GM23338 (cell line): ENCODE results near the gene C6orf120. TPM values are rescaled to one million over a fixed set of nuclear protein-coding genes. Genes with fewer than 3 reads are reported as not detected.

ENCODE experiments used
- ATAC-seq: fragments of 200-7000 bp; cut with Tn5 transposase; 3 replicates; pipeline ENCODE4 v1.9.1; 2020
- DNase-seq: peaks from one replicate; pipeline ENCODE4 v3.0.0-alpha.2; 2015; ENCODE audit warnings: low spot score
- H2AFZ ChIP-seq: fragments of 200-600 bp; sonication (generic); 2 replicates; pipeline ENCODE4 v1.8.0; 2016; ENCODE audit warnings: antibody characterized with exemption, mild to moderate bottlenecking, moderate library complexity
- H3F3A ChIP-seq: fragments of 200-600 bp; sonication (generic); replicated peaks from 2 replicates; pipeline ENCODE4 v1.8.0; 2017; ENCODE audit warnings: antibody characterized with exemption, mixed run types, low read depth
- H3K27ac ChIP-seq: fragments of 200-600 bp; sonication (generic); 2 replicates; pipeline ENCODE4 v1.6.1; 2016; ENCODE audit warnings: low read depth
- H3K27me3 ChIP-seq: fragments of 200-600 bp; sonication (generic); 2 replicates; pipeline ENCODE4 v1.8.0; 2016; ENCODE audit warnings: mild to moderate bottlenecking, mixed run types, moderate library complexity; ENCODE audit not compliant: insufficient read depth
- H3K36me3 ChIP-seq: fragments of 200-600 bp; sonication (generic); 2 replicates; pipeline ENCODE4 v1.8.0; 2016; ENCODE audit warnings: mild to moderate bottlenecking; ENCODE audit not compliant: insufficient read depth
- H3K4me1 ChIP-seq: fragments of 200-600 bp; sonication (generic); 2 replicates; pipeline ENCODE4 v1.8.0; 2016; ENCODE audit warnings: mild to moderate bottlenecking, moderate library complexity; ENCODE audit not compliant: insufficient read depth
- H3K4me2 ChIP-seq: fragments of 200-600 bp; sonication (generic); 2 replicates; pipeline ENCODE4 v1.7.1; 2017; ENCODE audit warnings: mixed run types
- H3K4me3 ChIP-seq: fragments of 200-600 bp; sonication (generic); 2 replicates; pipeline ENCODE4 v1.6.1; 2016; ENCODE audit warnings: mixed run types
- H3K79me2 ChIP-seq: fragments of 200-600 bp; sonication (generic); replicated peaks from 2 replicates; pipeline ENCODE4 v1.8.0; 2017; ENCODE audit warnings: mild to moderate bottlenecking; ENCODE audit not compliant: insufficient read depth
- H3K9me2 ChIP-seq: fragments of 200-600 bp; sonication (generic); 2 replicates; pipeline ENCODE4 v1.8.0; 2017; ENCODE audit not compliant: insufficient read depth
- H4K20me1 ChIP-seq: fragments of 200-600 bp; sonication (generic); replicated peaks from 2 replicates; pipeline ENCODE4 v1.8.0; 2017; ENCODE audit warnings: mild to moderate bottlenecking; ENCODE audit not compliant: insufficient read depth
- H3K27ac Mint-ChIP-seq: 2 replicates; pipeline ENCODE4 v1.8.0; 2020; ENCODE audit warnings: inconsistent platforms, mild to moderate bottlenecking, moderate library complexity, mixed read lengths
- H3K27me3 Mint-ChIP-seq: 3 replicates; pipeline ENCODE4 v1.8.0; 2022; ENCODE audit warnings: low read depth, mild to moderate bottlenecking, moderate library complexity, mixed read lengths, inconsistent platforms; ENCODE audit not compliant: insufficient read depth, poor library complexity
- H3K36me3 Mint-ChIP-seq: 3 replicates; pipeline ENCODE4 v1.8.0; 2021; ENCODE audit warnings: low read depth, mild to moderate bottlenecking, inconsistent platforms, moderate library complexity, mixed read lengths
- H3K4me1 Mint-ChIP-seq: 3 replicates; pipeline ENCODE4 v1.8.0; 2020; ENCODE audit warnings: mild to moderate bottlenecking, inconsistent platforms, mixed read lengths
- H3K4me3 Mint-ChIP-seq: 3 replicates; pipeline ENCODE4 v1.8.0; 2021; ENCODE audit warnings: moderate library complexity, mild to moderate bottlenecking, inconsistent platforms, mixed read lengths
- H3K9me3 Mint-ChIP-seq: 3 replicates; pipeline ENCODE4 v1.8.0; 2020; ENCODE audit warnings: moderate library complexity, mild to moderate bottlenecking, inconsistent platforms, mixed read lengths
- CREB1 ChIP-seq: fragments of 250-450 bp; sonication (Bioruptor Pico); IDR thresholded peaks from 2 replicates; pipeline ENCODE4 v1.5.0; 2020; ENCODE audit warnings: low read depth, mild to moderate bottlenecking, moderate library complexity
- EZH2 ChIP-seq: fragments of 200-600 bp; sonication (generic); IDR thresholded peaks from one replicate; pipeline ENCODE4 v1.8.0; 2017; ENCODE audit warnings: antibody characterized with exemption, mild to moderate bottlenecking, low read depth; ENCODE audit not compliant: unreplicated experiment
- EZH2phosphoT487 ChIP-seq: fragments of 200-600 bp; sonication (generic); IDR thresholded peaks from one replicate; pipeline ENCODE4 v1.8.1; 2018; ENCODE audit warnings: antibody characterized with exemption; ENCODE audit not compliant: unreplicated experiment
- JUNB ChIP-seq: IDR thresholded peaks from one replicate; pipeline ENCODE4 v1.6.1; 2016; ENCODE audit warnings: antibody characterized with exemption; ENCODE audit not compliant: unreplicated experiment
- NANOG ChIP-seq: IDR thresholded peaks from 2 replicates; pipeline ENCODE4 v1.6.1; 2016; ENCODE audit warnings: antibody characterized with exemption, borderline replicate concordance
- POLR2AphosphoS5 ChIP-seq: IDR thresholded peaks from 2 replicates; pipeline ENCODE4 v1.6.1; 2016; ENCODE audit warnings: antibody characterized with exemption, low read depth
- STAT1 ChIP-seq: IDR thresholded peaks from one replicate; pipeline ENCODE4 v1.6.1; 2016; ENCODE audit warnings: antibody characterized with exemption; ENCODE audit not compliant: unreplicated experiment
- ZNF114 ChIP-seq: fragments of 250-450 bp; sonication (Bioruptor Pico); IDR thresholded peaks from 2 replicates; pipeline ENCODE4 v1.5.0; 2020; ENCODE audit warnings: mild to moderate bottlenecking, moderate library complexity
- ZNF331 ChIP-seq: fragments of 250-450 bp; sonication (Bioruptor Pico); IDR thresholded peaks from 2 replicates; pipeline ENCODE4 v1.5.0; 2020; ENCODE audit warnings: low read depth, mild to moderate bottlenecking, moderate library complexity
- polyA plus RNA-seq: library from polyadenylated mRNA; unstranded; fragments of >200 nt; fragmentation: Nextera tagmentation; extraction: Ambion mirVana; gene quantifications from 2 replicates; pipeline ENCODE4 v1.2.1, GENCODE V29; 2016
- total RNA-seq: library from RNA; depleted of rRNA; stranded (reverse); fragments of >200 nt; shearing (Covaris generic); gene quantifications from 2 replicates; pipeline ENCODE4 v1.2.3, GENCODE V29; 2014
- TF ChIP-seq, protein P1 (sequence below): IDR thresholded peaks from one replicate; pipeline ENCODE4 v1.6.1; 2018; ENCODE audit warnings: antibody characterized with exemption; ENCODE audit not compliant: unreplicated experiment
- TF ChIP-seq, protein P2 (sequence below): IDR thresholded peaks from 2 replicates; pipeline ENCODE4 v1.6.1; 2016; ENCODE audit warnings: antibody characterized with exemption
- TF ChIP-seq, protein P3 (sequence below), 2 experiments: fragments of 200-600 bp in 1 of 2; sonication (generic) in 1 of 2; conservative IDR thresholded peaks; 2 replicates each; pipeline versions ENCODE4 v1.5.1 to v1.6.1; 2016 to 2017; ENCODE audit warnings: antibody characterized with exemption in 2 of 2, low read depth in 2 of 2, mild to moderate bottlenecking in 2 of 2, moderate library complexity in 1 of 2
- TF ChIP-seq, protein P4 (sequence below): fragments of 250-450 bp; sonication (Bioruptor Pico); IDR thresholded peaks from 2 replicates; pipeline ENCODE4 v1.5.0; 2020; ENCODE audit warnings: mild to moderate bottlenecking, moderate library complexity

Gene C6orf120
- total and polyA plus RNA-seq, 2 experiments from 2014 or later = 18.8 to 57.3 TPM

DNA sequence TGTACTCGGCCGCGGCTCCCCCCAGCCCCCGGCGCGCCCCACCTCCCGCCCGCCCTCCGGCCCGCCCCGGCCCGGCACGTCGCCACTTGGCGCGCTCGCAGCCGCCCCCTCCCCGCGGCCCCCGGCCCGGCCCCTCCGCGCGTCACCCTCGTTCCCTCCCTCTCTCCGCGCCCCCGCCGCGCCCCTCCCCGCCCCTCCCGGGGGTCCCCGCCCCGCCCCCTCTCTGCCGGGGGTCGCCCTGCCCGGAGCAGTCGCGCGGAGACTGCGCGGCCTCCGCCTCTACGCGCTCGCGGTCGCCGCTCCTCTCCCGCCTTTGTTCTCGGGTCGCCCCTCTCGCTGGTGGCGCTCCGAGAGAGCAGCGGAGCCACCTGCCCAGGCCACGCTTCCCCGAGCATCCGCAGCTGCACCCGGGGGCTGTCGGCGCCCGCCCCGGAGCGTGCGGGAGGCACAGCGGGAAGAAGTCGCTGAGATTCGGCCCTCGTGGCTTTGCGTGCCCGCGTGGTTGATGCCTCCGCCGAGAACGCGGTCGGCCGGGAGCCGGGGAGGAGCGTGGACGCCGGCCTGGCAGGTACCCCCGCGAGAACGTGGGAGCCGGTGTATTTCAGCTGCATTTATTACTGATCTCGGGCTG is 22.7 kb downstream of the C6orf120 start, which contains the start of gene PHF10:
Gene PHF10, minus strand, starts transcription at position 7 of the 631 bp plus-strand sequence. CDS start 569 bp downstream, outside the sequence.
- DNase-seq = peak; percentile 72
- Histone ChIP-seq H3K79me2 (peaks cover 38% of the 10 kb centered on the region), H4K20me1 (peaks cover 29% of the 10 kb centered on the region), H3K4me3 (peak within 1 kb of the TSS; percentile 89), H2AFZ (peak within 1 kb of the TSS; percentile 87), H3F3A (no peaks in the 10 kb centered on the region; the same call in 1 of the 2 replicates), H3K27me3 (peaks cover 11% of the 10 kb centered on the region), H3K4me2 (peak within 1 kb of the TSS; percentile 94), H3K4me1 (peaks cover 26% of the 10 kb centered on the region), H3K36me3 (no peaks in the 10 kb centered on the region), H3K9me2 (no peaks in the 10 kb centered on the region), H3K27ac (peak within 1 kb of the TSS; percentile 78; the same call in 1 of the 2 replicates)
- no peaks in the 10 kb centered on the region for H3K9me3 Mint-ChIP-seq
- H3K4me1 Mint-ChIP-seq = peaks cover 46% of the 10 kb centered on the region
- H3K27me3 Mint-ChIP-seq = peaks cover 14% of the 10 kb centered on the region
- H3K27ac Mint-ChIP-seq = peak within 1 kb of the TSS; percentile 96
- no peak for TF ChIP-seq EZH2
- peak; percentile 88 for TF ChIP-seq POLR2AphosphoS5
- no peak for TF ChIP-seq STAT1
- TF ChIP-seq, protein P1, sequence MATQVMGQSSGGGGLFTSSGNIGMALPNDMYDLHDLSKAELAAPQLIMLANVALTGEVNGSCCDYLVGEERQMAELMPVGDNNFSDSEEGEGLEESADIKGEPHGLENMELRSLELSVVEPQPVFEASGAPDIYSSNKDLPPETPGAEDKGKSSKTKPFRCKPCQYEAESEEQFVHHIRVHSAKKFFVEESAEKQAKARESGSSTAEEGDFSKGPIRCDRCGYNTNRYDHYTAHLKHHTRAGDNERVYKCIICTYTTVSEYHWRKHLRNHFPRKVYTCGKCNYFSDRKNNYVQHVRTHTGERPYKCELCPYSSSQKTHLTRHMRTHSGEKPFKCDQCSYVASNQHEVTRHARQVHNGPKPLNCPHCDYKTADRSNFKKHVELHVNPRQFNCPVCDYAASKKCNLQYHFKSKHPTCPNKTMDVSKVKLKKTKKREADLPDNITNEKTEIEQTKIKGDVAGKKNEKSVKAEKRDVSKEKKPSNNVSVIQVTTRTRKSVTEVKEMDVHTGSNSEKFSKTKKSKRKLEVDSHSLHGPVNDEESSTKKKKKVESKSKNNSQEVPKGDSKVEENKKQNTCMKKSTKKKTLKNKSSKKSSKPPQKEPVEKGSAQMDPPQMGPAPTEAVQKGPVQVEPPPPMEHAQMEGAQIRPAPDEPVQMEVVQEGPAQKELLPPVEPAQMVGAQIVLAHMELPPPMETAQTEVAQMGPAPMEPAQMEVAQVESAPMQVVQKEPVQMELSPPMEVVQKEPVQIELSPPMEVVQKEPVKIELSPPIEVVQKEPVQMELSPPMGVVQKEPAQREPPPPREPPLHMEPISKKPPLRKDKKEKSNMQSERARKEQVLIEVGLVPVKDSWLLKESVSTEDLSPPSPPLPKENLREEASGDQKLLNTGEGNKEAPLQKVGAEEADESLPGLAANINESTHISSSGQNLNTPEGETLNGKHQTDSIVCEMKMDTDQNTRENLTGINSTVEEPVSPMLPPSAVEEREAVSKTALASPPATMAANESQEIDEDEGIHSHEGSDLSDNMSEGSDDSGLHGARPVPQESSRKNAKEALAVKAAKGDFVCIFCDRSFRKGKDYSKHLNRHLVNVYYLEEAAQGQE = no peak
- 0 out of 2 replicates have a peak, but pooled peaks have one; percentile 33 for TF ChIP-seq CREB1 (CRISPR knock-in tag)
- TF ChIP-seq, protein P2, sequence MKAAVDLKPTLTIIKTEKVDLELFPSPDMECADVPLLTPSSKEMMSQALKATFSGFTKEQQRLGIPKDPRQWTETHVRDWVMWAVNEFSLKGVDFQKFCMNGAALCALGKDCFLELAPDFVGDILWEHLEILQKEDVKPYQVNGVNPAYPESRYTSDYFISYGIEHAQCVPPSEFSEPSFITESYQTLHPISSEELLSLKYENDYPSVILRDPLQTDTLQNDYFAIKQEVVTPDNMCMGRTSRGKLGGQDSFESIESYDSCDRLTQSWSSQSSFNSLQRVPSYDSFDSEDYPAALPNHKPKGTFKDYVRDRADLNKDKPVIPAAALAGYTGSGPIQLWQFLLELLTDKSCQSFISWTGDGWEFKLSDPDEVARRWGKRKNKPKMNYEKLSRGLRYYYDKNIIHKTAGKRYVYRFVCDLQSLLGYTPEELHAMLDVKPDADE = peak; percentile 25; the same call in 1 of the 2 replicates
- no peak for TF ChIP-seq ZNF331
- TF ChIP-seq, protein P3, sequence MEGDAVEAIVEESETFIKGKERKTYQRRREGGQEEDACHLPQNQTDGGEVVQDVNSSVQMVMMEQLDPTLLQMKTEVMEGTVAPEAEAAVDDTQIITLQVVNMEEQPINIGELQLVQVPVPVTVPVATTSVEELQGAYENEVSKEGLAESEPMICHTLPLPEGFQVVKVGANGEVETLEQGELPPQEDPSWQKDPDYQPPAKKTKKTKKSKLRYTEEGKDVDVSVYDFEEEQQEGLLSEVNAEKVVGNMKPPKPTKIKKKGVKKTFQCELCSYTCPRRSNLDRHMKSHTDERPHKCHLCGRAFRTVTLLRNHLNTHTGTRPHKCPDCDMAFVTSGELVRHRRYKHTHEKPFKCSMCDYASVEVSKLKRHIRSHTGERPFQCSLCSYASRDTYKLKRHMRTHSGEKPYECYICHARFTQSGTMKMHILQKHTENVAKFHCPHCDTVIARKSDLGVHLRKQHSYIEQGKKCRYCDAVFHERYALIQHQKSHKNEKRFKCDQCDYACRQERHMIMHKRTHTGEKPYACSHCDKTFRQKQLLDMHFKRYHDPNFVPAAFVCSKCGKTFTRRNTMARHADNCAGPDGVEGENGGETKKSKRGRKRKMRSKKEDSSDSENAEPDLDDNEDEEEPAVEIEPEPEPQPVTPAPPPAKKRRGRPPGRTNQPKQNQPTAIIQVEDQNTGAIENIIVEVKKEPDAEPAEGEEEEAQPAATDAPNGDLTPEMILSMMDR (conservative IDR thresholded peaks at IDR 0.05; ENCODE audit: low read depth in 2 of 2) = no peak
- TF ChIP-seq EZH2phosphoT487 = no peak
- TF ChIP-seq ZNF114 (CRISPR knock-in tag) = no peak
- no peak for TF ChIP-seq JUNB
- TF ChIP-seq, protein P4, sequence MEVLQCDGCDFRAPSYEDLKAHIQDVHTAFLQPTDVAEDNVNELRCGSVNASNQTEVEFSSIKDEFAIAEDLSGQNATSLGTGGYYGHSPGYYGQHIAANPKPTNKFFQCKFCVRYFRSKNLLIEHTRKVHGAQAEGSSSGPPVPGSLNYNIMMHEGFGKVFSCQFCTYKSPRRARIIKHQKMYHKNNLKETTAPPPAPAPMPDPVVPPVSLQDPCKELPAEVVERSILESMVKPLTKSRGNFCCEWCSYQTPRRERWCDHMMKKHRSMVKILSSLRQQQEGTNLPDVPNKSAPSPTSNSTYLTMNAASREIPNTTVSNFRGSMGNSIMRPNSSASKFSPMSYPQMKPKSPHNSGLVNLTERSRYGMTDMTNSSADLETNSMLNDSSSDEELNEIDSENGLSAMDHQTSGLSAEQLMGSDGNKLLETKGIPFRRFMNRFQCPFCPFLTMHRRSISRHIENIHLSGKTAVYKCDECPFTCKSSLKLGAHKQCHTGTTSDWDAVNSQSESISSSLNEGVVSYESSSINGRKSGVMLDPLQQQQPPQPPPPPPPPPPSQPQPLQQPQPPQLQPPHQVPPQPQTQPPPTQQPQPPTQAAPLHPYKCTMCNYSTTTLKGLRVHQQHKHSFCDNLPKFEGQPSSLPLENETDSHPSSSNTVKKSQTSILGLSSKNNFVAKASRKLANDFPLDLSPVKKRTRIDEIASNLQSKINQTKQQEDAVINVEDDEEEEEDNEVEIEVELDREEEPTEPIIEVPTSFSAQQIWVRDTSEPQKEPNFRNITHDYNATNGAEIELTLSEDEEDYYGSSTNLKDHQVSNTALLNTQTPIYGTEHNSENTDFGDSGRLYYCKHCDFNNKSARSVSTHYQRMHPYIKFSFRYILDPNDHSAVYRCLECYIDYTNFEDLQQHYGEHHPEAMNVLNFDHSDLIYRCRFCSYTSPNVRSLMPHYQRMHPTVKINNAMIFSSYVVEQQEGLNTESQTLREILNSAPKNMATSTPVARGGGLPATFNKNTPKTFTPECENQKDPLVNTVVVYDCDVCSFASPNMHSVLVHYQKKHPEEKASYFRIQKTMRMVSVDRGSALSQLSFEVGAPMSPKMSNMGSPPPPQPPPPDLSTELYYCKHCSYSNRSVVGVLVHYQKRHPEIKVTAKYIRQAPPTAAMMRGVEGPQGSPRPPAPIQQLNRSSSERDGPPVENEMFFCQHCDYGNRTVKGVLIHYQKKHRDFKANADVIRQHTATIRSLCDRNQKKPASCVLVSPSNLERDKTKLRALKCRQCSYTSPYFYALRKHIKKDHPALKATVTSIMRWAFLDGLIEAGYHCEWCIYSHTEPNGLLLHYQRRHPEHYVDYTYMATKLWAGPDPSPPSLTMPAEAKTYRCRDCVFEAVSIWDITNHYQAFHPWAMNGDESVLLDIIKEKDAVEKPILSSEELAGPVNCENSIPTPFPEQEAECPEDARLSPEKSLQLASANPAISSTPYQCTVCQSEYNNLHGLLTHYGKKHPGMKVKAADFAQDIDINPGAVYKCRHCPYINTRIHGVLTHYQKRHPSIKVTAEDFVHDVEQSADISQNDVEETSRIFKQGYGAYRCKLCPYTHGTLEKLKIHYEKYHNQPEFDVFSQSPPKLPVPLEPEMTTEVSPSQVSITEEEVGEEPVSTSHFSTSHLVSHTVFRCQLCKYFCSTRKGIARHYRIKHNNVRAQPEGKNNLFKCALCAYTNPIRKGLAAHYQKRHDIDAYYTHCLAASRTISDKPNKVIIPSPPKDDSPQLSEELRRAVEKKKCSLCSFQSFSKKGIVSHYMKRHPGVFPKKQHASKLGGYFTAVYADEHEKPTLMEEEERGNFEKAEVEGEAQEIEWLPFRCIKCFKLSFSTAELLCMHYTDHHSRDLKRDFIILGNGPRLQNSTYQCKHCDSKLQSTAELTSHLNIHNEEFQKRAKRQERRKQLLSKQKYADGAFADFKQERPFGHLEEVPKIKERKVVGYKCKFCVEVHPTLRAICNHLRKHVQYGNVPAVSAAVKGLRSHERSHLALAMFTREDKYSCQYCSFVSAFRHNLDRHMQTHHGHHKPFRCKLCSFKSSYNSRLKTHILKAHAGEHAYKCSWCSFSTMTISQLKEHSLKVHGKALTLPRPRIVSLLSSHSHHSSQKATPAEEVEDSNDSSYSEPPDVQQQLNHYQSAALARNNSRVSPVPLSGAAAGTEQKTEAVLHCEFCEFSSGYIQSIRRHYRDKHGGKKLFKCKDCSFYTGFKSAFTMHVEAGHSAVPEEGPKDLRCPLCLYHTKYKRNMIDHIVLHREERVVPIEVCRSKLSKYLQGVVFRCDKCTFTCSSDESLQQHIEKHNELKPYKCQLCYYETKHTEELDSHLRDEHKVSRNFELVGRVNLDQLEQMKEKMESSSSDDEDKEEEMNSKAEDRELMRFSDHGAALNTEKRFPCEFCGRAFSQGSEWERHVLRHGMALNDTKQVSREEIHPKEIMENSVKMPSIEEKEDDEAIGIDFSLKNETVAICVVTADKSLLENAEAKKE (CRISPR knock-in tag) = no peak
- TF ChIP-seq NANOG = no peak
- peak; percentile 69 for ATAC-seq
- peaks cover 4% of the 10 kb centered on the region; the same call in 1 of the 3 replicates for H3K36me3 Mint-ChIP-seq
- peak within 1 kb of the TSS; percentile 90 for H3K4me3 Mint-ChIP-seq
